ENCODE data around the gene TAS2R41. TPM values are rescaled to one million over a fixed set of nuclear protein-coding genes. Genes with fewer than 3 reads are reported as not detected.

TAS2R41 gene
- total and polyA plus RNA-seq, 5 donors from 2014 or later: 0.59 TPM; not detected in 4

DNA sequence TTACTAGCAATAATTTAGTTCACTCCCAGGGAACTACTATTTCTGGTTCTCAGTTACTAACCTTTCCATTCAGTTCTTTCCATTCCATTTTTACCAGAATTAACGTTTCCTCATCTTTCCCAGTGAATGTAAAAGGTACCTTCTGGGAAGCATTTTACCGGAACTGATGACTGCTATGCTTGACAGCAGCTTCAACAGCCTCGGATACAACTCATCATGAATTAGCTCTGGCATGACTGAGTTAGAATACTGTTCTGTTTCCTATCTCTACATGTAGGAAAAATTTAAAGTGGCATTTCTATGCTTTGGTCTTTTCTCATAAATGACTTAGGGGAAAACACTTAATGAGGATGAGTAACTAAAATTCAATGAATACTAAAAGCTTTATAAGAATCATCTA is 18.6 kb downstream of the TAS2R41 start:
- no peaks in the 10 kb centered on the region for H3K4me1 ChIP-seq (ENCODE audit: control insufficient read depth, insufficient read depth, low read length, poor library complexity, severe bottlenecking)
- ATAC-seq (ENCODE audit: low read depth in 2 of 2) (no peak), DNase-seq (no peak)
- Mint-ChIP-seq H3K27me3 (peaks cover 8% of the 10 kb centered on the region), H3K9me3 (no peaks in the 10 kb centered on the region), H3K4me3 (no peak overlapping the region), H3K4me1 (peaks cover 1 to 21% (median 14%) of the 10 kb centered on the region in 4 donors), H3K27ac (no peak overlapping the region), H3K36me3 (peaks cover 3% of the 10 kb centered on the region)
- H3K27ac ChIP-seq (ENCODE audit: insufficient read depth, low read length, poor library complexity, severe bottlenecking): no peak overlapping the region
- H3K27me3 ChIP-seq (ENCODE audit: control insufficient read depth, insufficient read depth, low read length): no peaks in the 10 kb centered on the region
- no peaks in the 10 kb centered on the region for H3K36me3 ChIP-seq (ENCODE audit: control insufficient read depth, insufficient read depth, low read length)
- H3K9me3 ChIP-seq (ENCODE audit: control insufficient read depth in 2 of 2, low read length in 2 of 2): no peaks in the 10 kb centered on the region
- no peak overlapping the region for H3K4me3 ChIP-seq (ENCODE audit: low read depth, low read length)

GRCh38 chr7:143497008-143497795 is 19.5 kb downstream of the TAS2R41 start:
- no peaks in the 10 kb centered on the region for H3K36me3 ChIP-seq (ENCODE audit: control insufficient read depth, insufficient read depth, low read length)
- DNase-seq (no peak), ATAC-seq (ENCODE audit: low read depth in 2 of 2) (no peak)
- H3K36me3 Mint-ChIP-seq: peaks cover 3% of the 10 kb centered on the region
- no peak overlapping the region for H3K4me3 Mint-ChIP-seq
- peaks cover 12% of the 10 kb centered on the region for H3K27me3 Mint-ChIP-seq
- no peak overlapping the region for H3K27ac ChIP-seq (ENCODE audit: insufficient read depth, low read length, poor library complexity, severe bottlenecking)
- no peak overlapping the region for H3K4me3 ChIP-seq (ENCODE audit: low read depth, low read length)
- no peak overlapping the region for H3K27ac Mint-ChIP-seq
- H3K4me1 Mint-ChIP-seq: peaks cover 1 to 12% (median 10%) of the 10 kb centered on the region in 4 donors
- H3K27me3 ChIP-seq (ENCODE audit: control insufficient read depth, insufficient read depth, low read length): no peaks in the 10 kb centered on the region
- H3K4me1 ChIP-seq (ENCODE audit: control insufficient read depth, insufficient read depth, low read length, poor library complexity, severe bottlenecking): no peaks in the 10 kb centered on the region
- no peaks in the 10 kb centered on the region for H3K9me3 ChIP-seq (ENCODE audit: control insufficient read depth in 2 of 2, low read length in 2 of 2)
- no peaks in the 10 kb centered on the region for H3K9me3 Mint-ChIP-seq

- Mint-ChIP-seq H3K9me3 (peaks cover 0 to 1% (median 0%) of the 10 kb centered on the region in 7 donors), H3K27ac (peak overlapping the region in 1 of 3 donors; percentile 2), H3K27me3 (peaks cover 13% of the 10 kb centered on the region), H3K4me3 (no peak overlapping the region), H3K36me3 (peaks cover 3% of the 10 kb centered on the region), H3K4me1 (peaks cover 0 to 1% (median under 1%) of the 10 kb centered on the region in 4 donors)
- no peak overlapping the region for H3K4me3 ChIP-seq (ENCODE audit: low read depth, low read length)
- H3K9me3 ChIP-seq (ENCODE audit: control insufficient read depth in 2 of 2, low read length in 2 of 2): no peaks in the 10 kb centered on the region
- no peak for ATAC-seq (ENCODE audit: low read depth in 2 of 2)
- H3K4me1 ChIP-seq (ENCODE audit: control insufficient read depth, insufficient read depth, low read length, poor library complexity, severe bottlenecking): no peaks in the 10 kb centered on the region
- no peaks in the 10 kb centered on the region for H3K36me3 ChIP-seq (ENCODE audit: control insufficient read depth, insufficient read depth, low read length)
- DNase-seq: no peak
- no peak overlapping the region for H3K27ac ChIP-seq (ENCODE audit: insufficient read depth, low read length, poor library complexity, severe bottlenecking)
- H3K27me3 ChIP-seq (ENCODE audit: control insufficient read depth, insufficient read depth, low read length): no peaks in the 10 kb centered on the region
These were observed 21.6 kb downstream of the TAS2R41 start for GRCh38 chr7:143499246-143499645.

DNA sequence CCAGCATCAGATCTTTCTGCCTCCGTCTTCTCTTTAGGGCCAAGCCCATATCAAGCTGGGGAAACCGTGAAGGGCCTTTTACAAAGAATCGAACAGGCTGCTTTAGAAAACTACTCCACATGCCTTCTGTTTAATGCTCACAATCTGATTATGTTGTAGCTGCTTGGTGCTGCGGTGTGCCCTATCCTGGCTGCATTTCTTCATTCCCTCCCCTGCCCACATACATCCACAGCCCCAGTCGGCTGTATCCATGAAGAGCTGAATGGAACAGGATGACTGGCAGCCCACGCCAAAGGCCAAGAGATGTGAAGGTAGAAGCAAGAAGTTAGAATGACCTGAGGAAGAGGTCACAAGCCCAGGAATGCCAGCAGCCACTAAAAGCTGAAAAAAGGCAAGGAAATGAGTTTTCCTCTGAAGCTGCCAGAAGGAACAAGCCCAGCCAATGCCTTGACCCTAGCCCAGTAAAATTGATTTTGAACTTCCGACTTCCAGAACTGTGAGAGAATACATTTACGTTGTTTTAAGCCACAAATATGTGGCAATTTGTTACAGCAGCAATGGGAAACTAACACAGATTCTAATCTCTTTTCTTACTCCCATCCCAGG is 22.2 kb downstream of the TAS2R41 start:
- no peaks in the 10 kb centered on the region for H3K4me1 ChIP-seq (ENCODE audit: control insufficient read depth, insufficient read depth, low read length, poor library complexity, severe bottlenecking)
- Mint-ChIP-seq H3K4me1 (peaks cover 0 to 1% (median 0%) of the 10 kb centered on the region in 4 donors), H3K36me3 (peaks cover 3% of the 10 kb centered on the region), H3K4me3 (no peak overlapping the region), H3K9me3 (peaks cover 0 to 1% (median 0%) of the 10 kb centered on the region in 7 donors), H3K27ac (peak overlapping the region in 1 of 3 donors; percentile 2), H3K27me3 (peaks cover 13% of the 10 kb centered on the region)
- H3K4me3 ChIP-seq (ENCODE audit: low read depth, low read length): no peak overlapping the region
- no peaks in the 10 kb centered on the region for H3K9me3 ChIP-seq (ENCODE audit: control insufficient read depth in 2 of 2, low read length in 2 of 2)
- no peak for DNase-seq
- no peak overlapping the region for H3K27ac ChIP-seq (ENCODE audit: insufficient read depth, low read length, poor library complexity, severe bottlenecking)
- no peak for ATAC-seq (ENCODE audit: low read depth in 2 of 2)
- no peaks in the 10 kb centered on the region for H3K36me3 ChIP-seq (ENCODE audit: control insufficient read depth, insufficient read depth, low read length)
- no peaks in the 10 kb centered on the region for H3K27me3 ChIP-seq (ENCODE audit: control insufficient read depth, insufficient read depth, low read length)

GRCh38 chr7:143503261-143503660 is 25.6 kb downstream of the TAS2R41 start:
- no peak overlapping the region for H3K27ac ChIP-seq (ENCODE audit: insufficient read depth, low read length, poor library complexity, severe bottlenecking)
- no peak for ATAC-seq (ENCODE audit: low read depth in 2 of 2)
- Mint-ChIP-seq H3K9me3 (peaks cover 0 to 4% (median 0%) of the 10 kb centered on the region in 7 donors), H3K4me3 (no peak overlapping the region), H3K27ac (peak overlapping the region in 1 of 3 donors; percentile 62), H3K4me1 (peaks cover 0 to 1% (median 0%) of the 10 kb centered on the region in 4 donors), H3K27me3 (peaks cover 13% of the 10 kb centered on the region), H3K36me3 (peaks cover 3% of the 10 kb centered on the region)
- H3K9me3 ChIP-seq (ENCODE audit: control insufficient read depth in 2 of 2, low read length in 2 of 2): no peaks in the 10 kb centered on the region
- no peaks in the 10 kb centered on the region for H3K27me3 ChIP-seq (ENCODE audit: control insufficient read depth, insufficient read depth, low read length)
- no peaks in the 10 kb centered on the region for H3K4me1 ChIP-seq (ENCODE audit: control insufficient read depth, insufficient read depth, low read length, poor library complexity, severe bottlenecking)
- no peak for DNase-seq
- H3K4me3 ChIP-seq (ENCODE audit: low read depth, low read length): no peak overlapping the region
- H3K36me3 ChIP-seq (ENCODE audit: control insufficient read depth, insufficient read depth, low read length): no peaks in the 10 kb centered on the region

DNA sequence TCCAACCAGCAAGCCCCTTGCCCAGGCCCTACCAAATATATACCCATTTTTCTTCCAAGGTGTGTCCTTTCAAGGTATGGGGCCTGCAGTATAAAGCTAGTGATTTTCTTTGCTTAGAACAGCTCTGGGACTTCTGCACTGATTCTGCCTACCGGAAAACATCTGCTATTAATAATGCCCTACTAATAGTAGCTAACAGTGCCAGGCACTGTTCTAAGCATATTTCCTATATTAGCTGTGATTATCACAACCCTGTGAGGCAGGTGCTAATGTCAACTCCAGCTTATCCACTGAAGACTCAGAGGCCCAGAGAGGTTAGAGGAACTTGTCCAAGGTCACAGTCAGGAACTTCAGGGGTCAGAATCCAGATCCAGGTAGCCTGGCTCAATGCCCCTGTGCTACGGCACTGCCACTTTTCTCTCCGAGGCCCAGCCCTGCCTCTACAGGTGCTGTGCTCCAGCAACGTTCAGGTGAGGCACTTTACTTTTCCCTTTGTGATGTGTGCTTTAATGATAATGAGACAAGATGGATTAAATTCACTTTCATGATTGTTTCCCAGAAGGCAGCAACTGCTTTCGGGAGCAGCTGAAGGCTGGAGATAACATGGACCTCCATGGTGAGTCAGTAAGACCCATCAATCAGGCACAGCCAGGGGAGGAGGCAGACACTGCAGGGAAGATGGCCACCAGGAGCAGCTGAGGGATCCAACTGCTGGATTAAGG is 26.7 kb downstream of the TAS2R41 start:
- Histone ChIP-seq H3K36me3 (ENCODE audit: control insufficient read depth, insufficient read depth, low read length) (no peaks in the 10 kb centered on the region), H3K27ac (ENCODE audit: insufficient read depth, low read length, poor library complexity, severe bottlenecking) (no peak overlapping the region), H3K4me3 (ENCODE audit: low read depth, low read length) (no peak overlapping the region), H3K27me3 (ENCODE audit: control insufficient read depth, insufficient read depth, low read length) (no peaks in the 10 kb centered on the region), H3K4me1 (ENCODE audit: control insufficient read depth, insufficient read depth, low read length, poor library complexity, severe bottlenecking) (no peaks in the 10 kb centered on the region), H3K9me3 (ENCODE audit: control insufficient read depth in 2 of 2, low read length in 2 of 2) (no peaks in the 10 kb centered on the region)
- peaks cover 0 to 4% (median 0%) of the 10 kb centered on the region in 7 donors for H3K9me3 Mint-ChIP-seq
- peaks cover 0 to 1% (median 0%) of the 10 kb centered on the region in 4 donors for H3K4me1 Mint-ChIP-seq
- H3K36me3 Mint-ChIP-seq: peaks cover 3% of the 10 kb centered on the region
- H3K4me3 Mint-ChIP-seq: no peak overlapping the region
- ATAC-seq (ENCODE audit: low read depth in 2 of 2) (no peak), DNase-seq (no peak)
- H3K27me3 Mint-ChIP-seq: peaks cover 13% of the 10 kb centered on the region
- H3K27ac Mint-ChIP-seq: no peak overlapping the region

GRCh38 chr7:143504937-143505297 is 27.2 kb downstream of the TAS2R41 start:
- Mint-ChIP-seq H3K36me3 (peaks cover 2% of the 10 kb centered on the region), H3K27ac (no peak overlapping the region), H3K27me3 (peaks cover 9% of the 10 kb centered on the region), H3K4me1 (no peaks in the 10 kb centered on the region), H3K9me3 (peaks cover 0 to 4% (median 0%) of the 10 kb centered on the region in 7 donors), H3K4me3 (no peak overlapping the region)
- no peaks in the 10 kb centered on the region for H3K36me3 ChIP-seq (ENCODE audit: control insufficient read depth, insufficient read depth, low read length)
- DNase-seq: no peak
- H3K27me3 ChIP-seq (ENCODE audit: control insufficient read depth, insufficient read depth, low read length): no peaks in the 10 kb centered on the region
- no peak overlapping the region for H3K4me3 ChIP-seq (ENCODE audit: low read depth, low read length)
- no peak for ATAC-seq (ENCODE audit: low read depth in 2 of 2)
- H3K9me3 ChIP-seq (ENCODE audit: control insufficient read depth in 2 of 2, low read length in 2 of 2): no peaks in the 10 kb centered on the region
- H3K27ac ChIP-seq (ENCODE audit: insufficient read depth, low read length, poor library complexity, severe bottlenecking): no peak overlapping the region
- H3K4me1 ChIP-seq (ENCODE audit: control insufficient read depth, insufficient read depth, low read length, poor library complexity, severe bottlenecking): no peaks in the 10 kb centered on the region
